T-helper 1 cell treated with Interleukin-12 subunit alpha and Interleukin-12 subunit beta and Interleukin-4 antibody, amounts not matched to agents 30 ng/mL and 1 ng/mL, for 36 hours (primary cell): Measurements from ENCODE around the gene SZRD1. TPM values are rescaled to one million over a fixed set of nuclear protein-coding genes. Genes with fewer than 3 reads are reported as not detected.
"Not testable (repeated sequence)": the region's sequence is repeated elsewhere in the genome, so short reads cannot be mapped to it uniquely, and the experiment has no call there.

Experiments used
- intact Hi-C: fragments of 100-400 bp; cut with micrococcal nuclease; formaldehyde crosslinking; loops from one replicate; pipeline ENCODE4 v1.15.1; 2024
- total RNA-seq: library from RNA; stranded (reverse); gene quantifications from 2 replicates; pipeline ENCODE4 v1.2.3, GENCODE V29; 2022

Gene SZRD1, protein sequence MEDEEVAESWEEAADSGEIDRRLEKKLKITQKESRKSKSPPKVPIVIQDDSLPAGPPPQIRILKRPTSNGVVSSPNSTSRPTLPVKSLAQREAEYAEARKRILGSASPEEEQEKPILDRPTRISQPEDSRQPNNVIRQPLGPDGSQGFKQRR
- total RNA-seq = 179 and 189 TPM in 2 replicates

DNA sequence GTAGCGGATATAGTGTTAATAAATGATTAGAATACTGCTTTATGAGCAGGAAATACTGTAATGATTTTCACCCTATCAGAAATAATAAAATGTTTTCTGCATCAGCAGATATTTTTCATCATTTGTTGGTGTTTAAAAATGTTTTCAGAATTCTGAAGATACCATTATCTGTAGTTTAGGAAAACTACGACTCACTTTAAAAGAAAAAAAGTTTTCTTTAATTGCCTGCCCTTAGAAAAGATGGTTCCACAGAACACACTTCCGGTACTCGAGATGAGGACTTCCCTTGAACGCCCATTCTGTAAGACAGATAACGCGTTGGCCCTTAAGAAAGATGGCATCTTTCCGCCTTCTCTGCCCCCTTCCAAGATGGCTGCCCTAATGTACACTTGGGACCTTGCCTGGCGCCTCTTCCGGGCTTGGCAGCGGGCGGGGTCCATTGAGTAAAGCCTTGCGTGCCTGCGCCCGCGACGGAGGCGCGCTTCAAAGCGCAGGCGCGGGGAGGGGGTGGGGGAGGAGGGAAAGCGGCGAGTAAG is at the start of gene SZRD1:
SZRD1 (plus strand) TSS at position 521 of the 536 bp plus-strand sequence. CDS start 16 bp downstream, outside the sequence.
- intact Hi-C loops = loop anchor here (1.0 to 10.0 kb wide), 18 partner anchors 14 to 958 kb away; partner anchors contain the start of genes CPLANE2, DDI2, DNAJC16 and EFHD2

DNA sequence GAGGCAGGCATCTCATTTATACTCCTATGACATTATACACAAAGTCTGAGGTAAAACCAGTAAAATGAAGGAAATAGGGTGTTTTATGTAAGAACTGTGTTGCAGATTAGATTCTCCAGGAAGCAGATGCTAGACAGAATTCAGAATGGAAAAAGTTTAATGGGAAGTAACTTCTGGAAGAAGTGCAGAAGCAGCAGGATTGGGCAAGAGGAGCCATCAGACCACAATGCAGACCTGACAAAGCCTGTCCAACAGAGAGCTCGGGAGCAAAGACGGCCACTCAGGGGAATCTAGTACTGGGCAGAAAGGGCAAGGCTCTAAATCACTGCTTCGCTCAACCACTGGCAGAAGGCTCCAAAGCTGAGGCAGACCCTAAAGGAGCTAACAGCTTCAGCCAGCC is 48.5 kb upstream of the SZRD1 start:
- intact Hi-C loops = no loop called here

DNA sequence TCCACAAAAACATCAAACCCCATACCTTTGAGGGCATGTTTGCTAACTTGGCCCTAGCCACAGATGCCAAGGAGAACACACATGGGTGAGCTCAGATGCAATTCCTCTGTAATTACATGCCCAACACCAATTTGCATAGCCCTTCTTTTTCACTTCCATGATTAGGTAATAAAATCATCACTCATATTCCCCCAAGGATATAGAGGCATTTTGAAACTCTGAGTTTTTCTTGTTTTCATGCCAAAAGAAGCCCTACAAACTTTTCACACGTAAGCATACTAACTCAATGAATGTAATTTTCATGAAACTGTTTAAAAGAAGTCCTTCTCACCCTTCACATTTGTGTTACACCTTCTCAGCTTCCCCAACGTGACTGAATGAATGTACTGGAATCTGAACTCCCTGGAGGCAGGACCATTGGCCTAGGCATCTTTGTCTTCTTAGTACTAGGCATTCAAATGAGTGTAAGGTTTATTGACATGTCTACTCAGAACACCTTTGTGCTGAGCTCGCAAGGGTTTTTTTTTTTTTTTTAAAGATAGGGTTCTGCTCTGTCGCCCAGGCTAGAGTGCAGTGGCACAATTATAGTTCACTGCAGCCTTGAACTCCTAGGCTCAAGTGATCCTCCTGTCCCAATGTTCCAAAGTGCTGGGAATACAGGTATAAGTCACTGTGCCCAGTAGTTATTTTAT is 45.7 kb upstream of the SZRD1 start:
- intact Hi-C loops = no loop called here

DNA sequence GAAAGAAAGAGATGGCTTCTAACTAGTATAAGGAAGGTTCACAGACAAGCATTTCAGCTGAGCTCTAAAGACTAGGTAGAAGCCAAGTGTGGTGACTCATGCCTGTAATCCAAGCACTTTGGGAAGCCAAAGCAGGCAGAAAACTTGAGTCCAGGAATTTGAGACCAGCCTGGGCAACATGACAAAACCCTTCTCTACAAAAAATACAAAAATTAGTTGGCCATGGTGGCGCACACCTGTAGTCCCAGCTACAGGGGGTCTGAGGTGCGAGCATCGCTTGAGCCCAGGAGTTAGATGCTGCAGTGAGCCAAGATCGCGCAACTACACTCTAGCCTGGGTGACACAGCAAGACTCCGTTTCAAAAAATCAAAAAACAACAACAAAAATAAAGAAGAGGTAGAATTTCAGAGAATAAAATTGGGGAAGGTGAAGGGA is 42.6 kb upstream of the SZRD1 start:
- intact Hi-C loops = no loop called here

DNA sequence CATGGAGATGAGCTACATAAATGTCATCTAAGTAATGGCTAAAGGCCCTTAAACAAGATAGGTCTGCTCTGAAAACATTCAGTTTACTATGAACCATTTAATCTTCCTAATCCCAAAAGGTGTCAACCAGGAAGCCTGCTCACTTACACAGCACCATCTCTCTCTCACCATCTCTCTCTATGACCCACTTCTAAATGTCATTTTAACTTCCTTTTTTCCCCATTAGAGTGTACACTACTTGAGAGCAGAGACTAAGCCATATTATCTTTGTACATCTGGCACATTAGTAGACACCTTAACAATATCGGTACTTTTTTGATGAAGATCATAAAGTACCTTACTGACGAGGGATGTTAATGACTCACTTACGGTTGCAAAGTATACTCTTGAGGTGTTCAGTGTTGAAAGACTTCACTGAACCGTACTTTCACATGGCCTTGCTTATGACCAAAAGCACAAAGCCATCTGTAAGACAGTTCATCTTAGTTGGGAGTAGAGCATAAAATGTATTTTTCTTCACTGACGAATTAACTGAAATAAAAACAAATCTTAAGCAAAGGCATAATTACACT is 40.1 kb upstream of the SZRD1 start:
- intact Hi-C loops = no loop called here

DNA sequence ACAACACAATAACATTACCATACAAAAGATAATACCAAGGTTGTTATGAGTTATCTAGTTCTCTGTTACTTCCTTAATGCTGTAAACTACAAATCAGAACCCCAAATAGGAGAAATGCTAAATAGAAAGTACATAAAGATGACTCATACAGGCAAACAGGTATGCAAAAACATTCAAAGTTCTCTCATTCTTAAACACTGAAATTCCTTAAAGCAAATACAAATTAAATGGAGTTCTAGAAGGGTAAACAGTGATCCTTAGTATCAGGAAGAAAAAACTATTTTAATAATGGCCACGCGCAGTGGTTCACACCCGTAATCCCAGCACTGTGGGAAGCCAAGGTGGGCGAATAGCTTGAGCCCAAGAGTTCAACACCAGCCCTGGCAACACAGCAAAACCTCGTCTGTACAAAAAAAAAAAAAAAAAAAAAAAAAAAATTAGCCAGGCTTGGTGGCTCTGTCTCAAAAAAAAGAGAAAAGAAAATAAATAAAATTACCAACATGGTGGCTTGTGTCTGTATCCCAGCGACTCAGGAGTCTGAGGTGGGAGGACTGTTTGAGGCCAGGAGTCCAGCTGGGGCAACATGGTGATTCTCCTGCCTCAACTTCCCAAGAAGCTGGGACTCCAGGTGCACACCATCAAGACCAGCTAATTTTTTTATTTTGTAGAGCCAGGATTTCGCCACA is 32.2 kb upstream of the SZRD1 start:
- intact Hi-C loops = no loop called here

DNA sequence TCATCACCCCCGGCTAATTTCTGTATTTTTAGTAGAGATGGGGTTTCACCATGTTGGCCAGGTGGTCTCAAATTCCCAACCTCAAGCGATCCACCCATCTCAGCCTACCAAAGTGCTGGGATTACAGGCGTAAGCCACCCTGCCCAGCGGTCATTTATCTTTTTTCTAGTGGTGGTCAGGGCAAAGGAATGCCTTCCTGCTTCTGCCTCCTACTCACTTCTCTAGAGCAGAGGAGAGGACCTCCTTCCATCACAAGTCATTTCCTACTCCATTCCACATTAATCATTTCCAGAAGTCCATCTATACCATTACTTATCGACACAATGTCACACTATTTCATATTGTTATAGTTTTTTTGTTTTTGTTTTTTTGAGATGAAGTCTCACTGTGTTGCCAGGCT is 28.1 kb upstream of the SZRD1 start:
- intact Hi-C loops = no loop called here

DNA sequence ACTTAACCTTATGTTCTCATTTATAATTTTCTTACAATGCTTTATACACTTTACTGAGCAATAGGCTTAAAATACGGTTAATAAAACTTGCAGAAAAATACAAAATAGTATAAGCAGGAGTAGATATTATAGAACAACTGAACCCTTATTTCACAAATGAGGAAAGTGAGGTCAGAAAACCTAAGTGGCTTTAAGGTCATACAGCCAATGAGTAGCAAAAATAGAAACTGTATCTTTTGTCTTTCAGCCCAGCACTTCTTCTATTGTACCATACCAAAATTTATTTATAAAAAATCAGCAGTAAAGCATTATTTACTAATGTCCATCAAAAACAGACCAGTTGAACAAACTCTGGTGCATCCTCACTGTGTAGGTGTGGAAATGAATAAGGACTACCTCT is 26.4 kb upstream of the SZRD1 start:
- intact Hi-C loops = no loop called here

DNA sequence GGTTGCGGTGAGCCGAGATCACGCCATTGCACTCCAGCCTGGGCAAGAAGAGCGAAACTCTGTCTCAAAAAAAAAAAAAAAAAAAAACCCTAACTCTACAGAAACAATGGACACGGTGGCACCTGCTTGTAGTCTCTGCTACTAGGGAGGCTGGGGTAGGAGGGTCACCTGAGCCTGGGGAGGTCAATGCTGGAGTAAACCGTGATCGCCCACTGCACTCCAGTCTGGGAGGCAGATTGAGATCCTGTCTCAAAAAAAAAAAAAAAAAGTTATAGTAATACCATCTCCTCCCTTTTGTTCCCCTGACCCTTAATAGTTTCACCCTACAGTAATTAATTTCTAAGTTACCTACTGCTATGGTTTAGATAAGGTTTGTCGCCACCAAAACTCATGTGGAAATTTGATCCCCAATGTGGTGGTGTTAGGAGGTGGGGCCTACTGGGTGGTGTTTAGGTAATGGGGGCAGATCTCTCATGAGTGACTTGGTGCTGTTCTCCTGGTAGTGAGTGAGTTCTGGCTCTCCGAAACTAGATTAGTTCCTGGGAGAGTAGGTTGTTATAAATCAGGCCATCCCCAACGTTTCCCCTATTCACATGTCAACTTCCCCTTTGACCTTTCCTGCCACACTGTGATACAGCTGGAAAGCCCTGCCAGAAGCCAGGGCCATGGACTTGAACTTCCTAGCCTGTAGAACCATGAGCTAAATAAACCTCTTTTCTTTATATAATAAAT is 24.5 kb upstream of the SZRD1 start:
- intact Hi-C loops = no loop called here

DNA sequence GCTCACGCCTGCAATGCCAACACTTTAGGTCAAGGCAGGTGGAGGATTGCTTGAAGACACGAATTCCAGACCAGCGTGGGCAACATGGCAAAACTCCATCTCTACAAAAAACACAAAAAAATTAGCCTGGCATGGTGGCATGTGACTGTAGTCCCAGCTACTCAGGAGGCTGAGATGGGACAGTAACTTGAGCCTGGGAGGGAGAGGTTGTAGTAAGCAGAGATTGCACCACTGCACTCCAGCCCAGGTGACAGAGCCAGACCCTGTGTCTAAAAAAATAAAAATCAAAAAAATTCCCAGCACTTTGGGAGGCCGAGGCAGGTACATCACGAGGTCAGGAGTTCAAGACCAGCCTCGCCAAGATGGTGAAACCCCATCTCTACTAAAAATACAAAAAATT is 23.8 kb upstream of the SZRD1 start:
- intact Hi-C loops = not testable (repeated sequence)

DNA sequence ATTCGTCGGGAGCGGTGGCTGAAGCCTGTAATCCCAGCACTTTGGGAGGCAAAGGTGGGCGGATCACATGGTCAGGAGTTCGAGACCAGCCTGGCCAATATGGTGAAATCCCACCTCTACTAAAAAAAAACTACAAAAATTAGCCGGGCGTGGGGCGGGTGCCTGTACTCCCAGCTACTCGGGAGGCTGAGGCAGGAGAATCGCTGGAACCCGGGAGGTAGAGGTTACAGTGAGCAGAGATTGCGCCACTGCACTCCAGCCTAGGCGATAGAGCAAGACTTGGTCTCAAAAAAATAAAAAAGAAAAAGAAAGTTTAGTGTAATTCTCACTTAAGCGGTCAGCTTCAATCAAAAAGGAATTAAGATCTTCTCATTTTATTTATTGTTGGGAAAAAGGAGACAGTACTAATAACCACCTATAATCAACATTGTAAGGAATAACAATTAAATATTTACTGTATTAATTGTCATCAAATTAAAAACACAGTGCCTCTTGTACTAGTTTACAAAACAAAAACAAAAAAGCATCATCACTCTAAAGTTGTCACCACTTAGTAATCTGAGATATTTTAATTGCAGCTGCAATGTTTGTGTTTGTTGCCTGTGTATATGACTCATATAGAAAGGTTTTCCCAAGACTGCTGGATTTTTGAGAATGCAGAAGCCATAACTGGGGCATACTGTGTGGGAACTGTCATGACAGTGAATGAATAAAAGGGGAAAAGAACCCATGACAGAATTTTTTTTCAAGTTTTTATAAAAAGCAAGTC is 18.4 kb upstream of the SZRD1 start:
- intact Hi-C loops = no loop called here

DNA sequence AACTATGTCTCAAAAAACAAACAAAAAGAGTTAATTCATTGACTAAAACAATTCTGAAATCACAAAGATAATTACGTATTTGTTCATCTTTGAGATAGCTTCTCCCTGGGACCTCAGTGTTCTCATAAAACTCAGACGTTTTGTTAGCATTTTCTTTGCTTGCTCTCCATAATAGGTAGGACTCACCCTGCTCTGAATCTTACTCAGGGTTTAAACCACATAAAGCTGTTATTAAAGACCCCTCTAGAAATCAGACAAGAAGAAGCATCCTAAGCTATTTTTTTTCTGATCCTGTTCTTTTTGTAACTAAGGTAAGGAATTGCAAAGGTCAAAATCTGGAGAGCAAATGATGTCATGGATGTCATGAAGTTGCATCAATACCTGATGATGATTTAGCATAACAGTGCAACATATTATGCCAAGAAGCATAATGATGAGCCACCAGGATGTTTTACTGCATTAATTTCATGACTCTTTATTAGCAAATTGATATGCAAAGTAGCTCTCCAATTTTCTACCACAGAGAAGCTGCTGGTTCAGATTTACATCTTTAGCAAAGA is 17.1 kb upstream of the SZRD1 start:
- intact Hi-C loops = loop anchor here (5.0 kb wide), 3 partner anchors 92 to 823 kb away; partner anchors contain the start of genes DNAJC16, NECAP2 and SPEN

DNA sequence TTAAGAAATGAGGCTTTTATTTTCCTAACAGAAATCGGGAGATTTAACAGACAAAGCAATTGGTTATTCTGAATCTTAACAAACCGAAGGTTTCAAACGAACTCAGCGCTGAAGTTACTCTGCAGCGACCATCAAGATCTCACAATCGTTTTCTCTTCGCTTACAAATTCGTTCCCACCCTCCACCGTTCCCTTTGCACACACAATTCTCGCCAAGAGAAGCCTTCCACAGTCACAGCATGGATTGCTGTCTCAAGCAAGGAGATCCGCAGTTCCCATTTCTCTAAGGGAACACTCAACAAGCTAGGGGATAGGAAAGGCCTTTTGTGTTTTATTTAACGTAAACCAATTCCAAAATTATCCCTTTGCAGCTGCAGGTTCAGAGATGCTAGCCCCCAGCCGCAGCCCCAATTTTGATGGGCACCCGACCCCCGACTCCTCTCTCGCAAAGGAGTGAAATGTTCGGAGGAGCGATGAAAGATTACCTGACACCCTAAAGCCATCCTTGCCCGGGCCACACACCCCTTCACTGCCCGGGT is 15.5 kb upstream of the SZRD1 start:
- intact Hi-C loops = loop anchor here (5.0 kb wide), 3 partner anchors 91 to 824 kb away; partner anchors contain the start of genes DNAJC16, NECAP2 and SPEN

DNA sequence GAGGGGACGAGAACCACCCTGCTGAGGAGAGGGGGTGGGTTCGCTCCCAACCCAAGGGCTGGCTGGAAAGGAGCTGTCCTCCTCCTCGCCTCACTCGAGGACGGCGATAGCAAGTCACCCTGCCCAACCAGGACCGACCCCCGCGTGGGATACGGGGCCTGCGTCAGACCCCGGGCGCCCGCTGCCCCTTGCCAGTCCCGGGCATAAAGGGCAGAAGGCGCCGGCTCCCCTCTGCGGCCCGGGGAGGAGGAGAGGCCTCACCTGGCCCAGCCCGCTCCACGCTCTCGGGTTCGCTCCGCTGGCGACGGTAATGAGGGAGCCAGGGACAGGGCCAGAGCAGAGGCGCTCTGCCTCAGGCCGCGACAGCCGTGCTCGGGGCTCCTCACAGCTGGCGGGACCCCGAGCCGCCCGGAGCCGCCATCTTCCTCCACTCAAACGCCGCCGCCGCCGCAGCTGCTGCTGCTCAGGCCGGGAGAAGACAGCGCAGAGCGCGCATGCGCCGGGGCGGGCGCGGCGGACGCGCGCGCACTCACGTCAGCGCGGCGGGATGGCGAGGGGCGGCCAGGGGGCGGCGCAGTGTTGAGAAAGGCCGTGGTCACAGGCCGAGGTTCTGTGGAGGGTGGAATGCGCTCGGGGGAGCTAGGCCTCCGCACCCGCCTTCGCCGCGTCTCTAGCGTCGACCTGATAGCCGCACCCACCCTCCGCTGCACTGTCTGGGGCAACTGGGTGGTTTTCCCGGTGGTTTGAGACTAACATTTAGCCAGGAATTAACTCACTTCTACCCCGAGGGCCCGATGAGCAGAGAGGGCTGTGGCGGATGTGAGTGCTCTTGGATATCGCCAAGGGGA is 14.8 kb upstream of the SZRD1 start, which contains the start of gene FBXO42:
FBXO42 (minus strand) TSS at position 487 of the 848 bp plus-strand sequence. CDS start 37,062 bp downstream, outside the sequence.
- intact Hi-C loops = loop anchor here (1.0 to 5.0 kb wide), 7 partner anchors 11 to 825 kb away; partner anchors contain the start of genes CPLANE2, DNAJC16, NECAP2 and SPEN

DNA sequence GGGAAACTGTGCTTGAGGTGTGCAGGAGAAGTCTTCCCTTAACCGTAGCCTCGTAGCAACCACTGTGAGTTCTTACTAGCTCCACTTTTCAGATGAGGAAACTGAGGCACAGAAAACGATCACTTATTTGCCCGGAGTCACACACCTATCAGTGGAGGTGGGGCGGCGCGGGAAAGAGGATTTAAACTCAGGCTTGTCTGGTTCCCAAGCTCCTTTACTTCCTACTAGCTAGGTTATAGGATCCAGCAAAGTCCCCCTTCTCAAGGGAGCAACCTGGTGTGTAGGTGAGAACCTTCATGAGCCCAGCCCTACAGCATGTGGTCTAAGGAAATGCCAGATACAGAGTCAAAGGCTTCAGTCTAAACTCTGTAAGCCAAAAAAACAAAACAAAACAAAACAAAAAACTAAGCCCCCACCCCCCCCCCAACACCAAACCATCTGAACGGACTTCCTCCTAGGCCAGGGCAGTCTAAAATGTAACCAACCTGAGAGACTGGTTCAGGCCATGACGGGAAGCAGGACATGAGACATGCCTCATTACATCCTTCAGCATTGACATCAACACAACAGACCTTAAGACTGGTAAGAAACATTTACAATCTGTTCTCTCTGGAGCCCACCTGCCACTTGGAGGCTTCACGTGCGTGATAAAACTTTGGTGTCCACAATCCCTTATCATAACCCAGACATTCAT is 14.1 kb upstream of the SZRD1 start:
- intact Hi-C loops = loop anchor here (1.0 to 5.0 kb wide), 7 partner anchors 10 to 826 kb away; partner anchors contain the start of genes CPLANE2, DNAJC16, NECAP2 and SPEN

DNA sequence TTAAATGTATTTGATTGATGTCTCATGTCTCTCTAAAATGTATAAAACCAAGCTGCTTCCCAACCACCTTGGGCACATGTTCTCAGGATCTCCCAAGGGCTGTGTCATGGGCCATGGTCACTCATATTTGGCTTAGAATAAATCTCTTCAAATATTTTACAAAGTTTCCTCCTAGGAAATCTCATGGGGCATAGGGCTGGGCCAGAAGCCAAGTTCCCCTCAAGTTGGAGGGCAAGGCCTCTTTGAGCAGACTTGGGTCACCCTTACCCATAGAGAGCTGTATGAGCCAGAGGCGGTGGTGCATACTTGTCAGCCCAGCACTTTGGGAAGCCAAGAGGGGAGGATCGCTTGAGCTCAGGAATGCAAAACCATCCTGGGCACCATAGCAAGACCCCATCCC is 12.4 kb upstream of the SZRD1 start:
- intact Hi-C loops = loop anchor here (5.0 kb wide), 3 partner anchors 88 to 827 kb away; partner anchors contain the start of genes DNAJC16, NECAP2 and SPEN

DNA sequence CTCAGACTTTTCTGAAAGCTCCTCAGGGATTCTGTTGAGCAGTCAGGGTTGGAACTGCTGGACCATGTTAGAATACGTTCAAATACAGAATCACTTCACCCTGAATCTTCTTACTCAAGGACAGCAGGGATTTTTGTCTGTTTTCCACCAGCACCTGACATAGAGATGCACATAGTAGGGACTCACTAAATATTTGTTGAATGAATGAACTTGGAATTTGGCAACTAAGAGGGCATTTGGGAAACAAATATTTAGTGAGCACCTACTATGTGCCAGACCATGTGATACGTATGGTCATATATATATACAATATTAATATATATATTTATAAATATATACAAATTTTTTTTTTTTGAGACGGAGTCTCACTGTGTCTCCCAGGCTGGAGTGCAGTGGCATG is 10.2 kb upstream of the SZRD1 start:
- intact Hi-C loops = no loop called here

DNA sequence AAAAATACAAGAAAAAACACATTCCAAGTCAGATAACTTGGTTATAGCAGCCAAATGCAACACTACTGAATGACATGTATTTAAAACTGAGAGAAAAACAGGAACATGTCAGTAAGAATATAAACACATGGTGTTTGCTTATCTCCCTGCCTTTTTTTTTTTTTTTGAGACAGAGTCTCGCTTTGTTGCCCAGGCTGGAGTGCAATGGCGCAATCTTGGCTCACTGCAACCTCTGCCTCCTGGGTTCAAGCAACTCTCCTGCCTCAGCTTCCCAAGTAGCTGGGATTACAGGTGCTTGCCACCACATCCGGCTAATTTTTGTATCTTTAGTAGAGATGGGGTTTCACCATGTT is 1.9 kb upstream of the SZRD1 start:
- intact Hi-C loops = loop anchor here (10.0 kb wide), 2 partner anchors 350 to 750 kb away; partner anchors contain the start of genes DDI2 and HSPB7
